Neural cell (in vitro differentiated cells): ENCODE results near the gene MVD.

Experiments used
- EP300 ChIP-seq: fragments of 450-650 bp; conservative IDR thresholded peaks from 2 replicates; pipeline ENCODE4 v1.6.1; 2014; ENCODE audit warnings: antibody characterized with exemption, mild to moderate bottlenecking, moderate library complexity; ENCODE audit not compliant: poor library complexity, severe bottlenecking
- EZH2 ChIP-seq: fragments of 200-600, 300-800 bp; shearing (Covaris generic), sonication (generic); IDR thresholded peaks from 2 replicates; pipeline ENCODE4 v1.6.1; 2014; ENCODE audit warnings: antibody characterized with exemption, low read length, borderline replicate concordance, mild to moderate bottlenecking; ENCODE audit not compliant: insufficient read depth, poor library complexity, severe bottlenecking
- MXI1 ChIP-seq: fragments of 450-650 bp; conservative IDR thresholded peaks from 2 replicates; pipeline ENCODE4 v1.6.1; 2014; ENCODE audit warnings: antibody characterized with exemption, mild to moderate bottlenecking; ENCODE audit not compliant: poor library complexity, severe bottlenecking
- POLR2AphosphoS5 ChIP-seq: IDR thresholded peaks from 2 replicates; pipeline ENCODE4 v1.6.1; 2012
- RAD21 ChIP-seq: fragments of 450-650 bp; conservative IDR thresholded peaks from 2 replicates; pipeline ENCODE4 v1.6.1; 2014; ENCODE audit warnings: antibody characterized with exemption, mild to moderate bottlenecking, moderate library complexity
- REST ChIP-seq: IDR thresholded peaks from 2 replicates; pipeline ENCODE4 v1.6.1; 2012; ENCODE audit warnings: borderline replicate concordance
- SMC3 ChIP-seq: fragments of 450-650 bp; conservative IDR thresholded peaks from 2 replicates; pipeline ENCODE4 v1.6.1; 2014; ENCODE audit warnings: antibody characterized with exemption, mild to moderate bottlenecking, moderate library complexity; ENCODE audit not compliant: poor library complexity
- TAF1 ChIP-seq: IDR thresholded peaks from 2 replicates; pipeline ENCODE4 v1.6.1; 2012; ENCODE audit warnings: low read depth
- TF ChIP-seq, protein P1 (sequence below): fragments of 450-650 bp; IDR thresholded peaks from 2 replicates; pipeline ENCODE4 v1.5.1; 2014; ENCODE audit warnings: antibody characterized with exemption, mild to moderate bottlenecking, moderate library complexity; ENCODE audit not compliant: poor library complexity, severe bottlenecking

GRCh38 chr16:88634994-88635670 is 27.8 kb downstream of the MVD start:
- TF ChIP-seq, protein P1, sequence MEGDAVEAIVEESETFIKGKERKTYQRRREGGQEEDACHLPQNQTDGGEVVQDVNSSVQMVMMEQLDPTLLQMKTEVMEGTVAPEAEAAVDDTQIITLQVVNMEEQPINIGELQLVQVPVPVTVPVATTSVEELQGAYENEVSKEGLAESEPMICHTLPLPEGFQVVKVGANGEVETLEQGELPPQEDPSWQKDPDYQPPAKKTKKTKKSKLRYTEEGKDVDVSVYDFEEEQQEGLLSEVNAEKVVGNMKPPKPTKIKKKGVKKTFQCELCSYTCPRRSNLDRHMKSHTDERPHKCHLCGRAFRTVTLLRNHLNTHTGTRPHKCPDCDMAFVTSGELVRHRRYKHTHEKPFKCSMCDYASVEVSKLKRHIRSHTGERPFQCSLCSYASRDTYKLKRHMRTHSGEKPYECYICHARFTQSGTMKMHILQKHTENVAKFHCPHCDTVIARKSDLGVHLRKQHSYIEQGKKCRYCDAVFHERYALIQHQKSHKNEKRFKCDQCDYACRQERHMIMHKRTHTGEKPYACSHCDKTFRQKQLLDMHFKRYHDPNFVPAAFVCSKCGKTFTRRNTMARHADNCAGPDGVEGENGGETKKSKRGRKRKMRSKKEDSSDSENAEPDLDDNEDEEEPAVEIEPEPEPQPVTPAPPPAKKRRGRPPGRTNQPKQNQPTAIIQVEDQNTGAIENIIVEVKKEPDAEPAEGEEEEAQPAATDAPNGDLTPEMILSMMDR: no peak
- TF ChIP-seq RAD21 (no peak), REST (no peak), SMC3 (no peak), POLR2AphosphoS5 (no peak), TAF1 (no peak), EP300 (no peak), EZH2 (no peak), MXI1 (no peak)
